NCI-H748 (cell line): ENCODE results near the gene SEZ6L.
A peak's percentile ranks its signal among the peaks of the same experiment; 100 is the strongest.
"Not testable (repeated sequence)": the region's sequence is repeated elsewhere in the genome, so short reads cannot be mapped to it uniquely, and the experiment has no call there.

ENCODE experiments used
- DNase-seq: peaks from one replicate; lab custom pipeline; 2025; ENCODE audit not compliant: unreplicated experiment; lab: John Stamatoyannopoulos, UW

SEZ6L gene

DNA sequence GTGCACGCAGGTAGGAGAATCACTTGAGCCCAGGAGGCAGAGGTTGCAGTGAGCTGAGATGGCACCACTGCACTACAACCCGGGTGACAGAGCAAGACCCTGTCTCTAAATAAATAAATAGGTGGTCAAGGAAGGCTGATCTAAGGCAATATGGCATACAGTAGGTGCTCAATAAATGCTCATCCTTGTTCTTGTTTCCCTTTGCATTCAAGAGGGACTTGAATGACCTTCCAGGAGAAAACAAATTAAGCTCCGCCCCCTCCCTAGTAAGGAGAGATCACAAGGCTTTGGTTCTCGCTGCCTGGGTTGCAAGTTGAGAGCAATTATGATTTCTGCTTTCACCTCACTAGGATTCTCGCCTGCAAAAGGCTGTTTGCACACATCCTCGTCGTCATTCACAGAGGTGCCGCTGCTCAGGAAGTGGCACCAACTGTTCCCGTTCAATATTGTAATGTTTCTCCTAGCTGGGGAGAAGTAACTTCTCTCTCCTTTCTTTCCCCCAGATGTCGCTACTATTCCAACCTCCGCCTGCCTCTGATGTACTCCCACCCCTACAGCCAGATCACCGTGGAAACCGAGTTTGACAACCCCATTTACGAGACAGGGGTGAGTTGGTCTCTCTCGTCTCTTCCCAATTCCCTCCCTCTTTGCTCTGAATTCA, 208.0 kb downstream of the SEZ6L start:
- no peak for DNase-seq

DNA sequence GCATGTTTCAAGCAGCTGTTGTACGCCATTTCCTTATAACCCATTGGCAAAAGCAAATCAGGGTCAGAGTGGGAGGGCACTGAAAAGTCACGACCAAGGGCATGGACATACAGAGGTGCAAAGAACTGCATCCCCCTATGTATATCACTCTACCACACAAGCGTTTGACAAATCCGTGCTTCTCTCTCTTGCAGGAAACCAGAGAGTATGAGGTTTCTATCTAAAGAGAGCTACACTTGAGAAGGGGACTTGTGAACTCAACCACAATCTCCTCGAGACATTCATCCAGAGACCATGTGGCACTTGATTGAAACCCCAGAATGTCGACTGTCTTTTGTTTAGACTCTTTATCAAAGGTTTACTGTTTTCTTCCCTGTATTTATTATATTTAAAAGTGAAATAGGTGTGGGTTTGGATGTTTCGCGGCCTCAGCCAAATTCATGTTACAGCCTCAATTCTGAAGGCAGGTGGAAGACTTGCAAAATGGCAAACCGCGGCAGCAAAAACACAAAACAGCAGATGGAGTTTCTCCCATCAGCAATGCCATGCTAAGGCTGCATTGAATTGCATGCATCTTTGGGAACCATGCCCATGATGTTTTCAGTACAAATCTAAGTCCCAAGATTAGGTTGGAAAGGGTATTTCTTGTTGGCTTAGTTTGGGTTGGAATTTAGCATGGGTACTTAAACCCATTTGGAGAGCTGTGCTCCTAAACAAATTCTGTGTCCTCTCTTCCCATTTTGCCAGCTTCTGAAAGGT, 211.0 kb downstream of the SEZ6L start:
- no peak for DNase-seq

DNA sequence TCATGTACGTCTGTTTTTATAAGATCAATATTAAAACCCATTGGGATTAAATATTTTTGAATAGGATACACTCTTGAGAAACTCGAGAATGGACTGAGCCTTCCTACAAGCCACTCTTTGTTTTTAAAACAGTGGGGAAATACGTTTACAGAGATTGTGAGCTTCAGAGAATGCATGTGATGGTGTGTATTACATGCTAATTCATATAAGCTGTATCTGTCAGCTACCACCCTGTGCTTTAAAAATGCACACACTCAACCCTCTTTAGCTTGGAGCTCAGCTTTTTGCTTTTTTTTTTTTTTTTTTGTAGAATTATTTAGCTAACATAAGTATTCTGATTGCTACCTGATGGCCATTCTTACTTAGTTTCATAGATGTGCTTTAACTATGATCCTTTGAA, 213.5 kb downstream of the SEZ6L start:
- no peak for DNase-seq

DNA sequence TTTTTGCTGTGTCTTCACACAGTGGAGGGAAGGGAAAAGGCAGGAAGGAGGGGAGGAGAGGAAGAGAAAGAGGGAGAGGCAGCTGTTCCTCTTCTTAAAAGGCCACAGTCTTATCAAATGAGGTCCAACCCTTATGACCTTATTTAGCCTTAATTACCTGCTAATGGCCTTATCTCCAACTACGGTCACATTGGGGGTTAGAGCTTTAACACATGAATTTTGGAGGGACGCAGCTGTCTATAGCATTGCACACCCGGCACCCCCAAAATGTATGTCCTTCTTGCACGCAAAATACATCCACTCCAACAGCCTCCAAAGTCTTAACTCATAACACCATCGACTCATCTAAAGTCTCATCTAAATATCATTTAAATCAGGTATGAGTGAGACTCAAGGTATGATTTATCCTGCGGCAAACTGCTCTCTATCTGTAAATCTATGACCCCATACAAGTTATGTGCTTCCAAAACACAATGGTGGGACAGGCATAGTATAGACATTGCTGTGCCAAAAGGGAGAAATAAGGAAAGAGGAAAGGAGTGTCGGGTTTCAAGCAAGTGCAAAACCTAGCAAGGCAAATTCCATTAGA, 214.8 kb downstream of the SEZ6L start:
- no peak for DNase-seq

DNA sequence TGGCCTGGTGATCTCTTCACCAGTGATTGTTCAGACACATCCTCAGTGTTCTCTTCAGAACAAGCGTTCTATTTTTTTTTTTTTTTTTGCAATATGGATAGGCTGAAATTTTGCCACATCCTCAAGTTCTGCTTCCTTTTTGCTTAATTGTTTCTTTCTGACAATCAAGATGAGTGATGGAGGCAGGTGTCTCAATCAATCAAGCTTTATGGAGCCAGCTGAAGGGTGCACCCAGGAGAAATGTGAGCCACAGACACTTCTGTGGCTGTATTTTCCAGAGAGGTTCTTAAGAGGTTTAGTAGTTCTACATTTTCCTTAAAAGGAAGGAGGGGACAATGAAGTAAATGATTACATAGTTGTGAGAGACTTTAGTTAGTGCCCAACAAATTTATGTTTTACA, 215.9 kb downstream of the SEZ6L start:
- no peak for DNase-seq

- DNase-seq = no peak
Measured at GRCh38 chr22:26389125-26389524, 219.9 kb downstream of the SEZ6L start.

- DNase-seq = no peak
Measured at GRCh38 chr22:26391091-26391490, 221.8 kb downstream of the SEZ6L start.

- DNase-seq = no peak
Measured at GRCh38 chr22:26391623-26392022, 222.4 kb downstream of the SEZ6L start.

GRCh38 chr22:26393929-26394328, 224.7 kb downstream of the SEZ6L start:
- no peak for DNase-seq

DNA sequence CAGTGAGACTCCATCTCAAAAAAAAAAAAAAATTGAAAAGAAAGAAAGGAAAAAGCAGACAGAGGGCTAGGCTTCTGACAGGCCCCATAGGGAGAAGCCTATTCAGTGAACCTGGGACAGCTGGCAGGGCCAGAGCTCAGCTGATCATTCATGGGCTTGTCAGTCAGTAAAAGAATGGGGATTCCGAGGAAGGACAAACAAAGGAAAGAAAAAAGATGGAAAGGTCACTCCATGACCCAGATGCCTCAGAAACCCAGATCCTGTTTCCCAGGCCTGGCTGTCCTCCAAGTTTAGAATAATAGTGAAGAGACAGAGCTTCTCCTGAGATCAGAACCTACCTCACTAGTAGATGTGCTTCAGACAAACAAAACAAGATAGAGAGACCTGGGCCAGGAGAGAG, 225.5 kb downstream of the SEZ6L start:
- DNase-seq = peak; percentile 84

DNA sequence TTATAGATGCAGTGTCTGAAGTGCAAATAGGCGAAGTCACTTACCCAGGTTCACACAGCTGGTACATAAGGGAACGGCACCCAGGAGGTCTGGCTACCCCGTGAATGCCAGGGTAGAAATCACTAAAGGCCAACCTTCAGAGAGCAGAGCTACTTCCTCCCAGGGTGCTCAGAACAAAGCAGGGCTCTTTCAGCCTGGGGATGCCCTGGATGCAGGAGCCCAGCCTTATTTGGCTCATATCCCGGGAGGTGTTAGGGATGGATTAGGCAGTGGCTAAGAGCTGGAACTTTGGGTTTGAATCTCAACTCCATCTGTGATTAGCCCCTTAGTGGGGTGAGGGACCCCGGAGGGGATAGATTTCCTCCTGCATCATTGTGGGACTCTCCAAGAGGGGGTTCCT, 226.7 kb downstream of the SEZ6L start:
- DNase-seq = no peak

GRCh38 chr22:26398741-26399153, 229.5 kb downstream of the SEZ6L start:
- peak; percentile 49 for DNase-seq

GRCh38 chr22:26399289-26399688, 230.0 kb downstream of the SEZ6L start:
- DNase-seq = no peak

DNA sequence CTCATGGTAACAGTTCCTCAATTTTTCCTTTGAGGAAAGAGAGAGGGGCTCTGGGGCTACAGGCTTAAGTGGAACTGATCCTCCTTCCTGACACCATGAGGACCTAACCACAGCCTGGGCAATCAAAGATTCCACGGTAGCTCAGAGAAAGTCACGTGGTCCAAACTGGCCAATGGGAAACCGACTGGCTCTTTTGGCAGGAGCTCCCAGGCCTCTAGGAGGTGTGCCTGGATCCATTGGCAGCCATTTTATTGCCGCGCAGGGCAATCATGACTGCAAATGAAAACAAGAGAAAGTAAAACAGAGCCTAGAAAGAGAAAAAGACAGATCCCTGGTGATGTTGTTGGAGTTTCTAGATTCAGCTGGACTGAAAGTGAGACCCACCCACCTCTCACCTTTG, 232.5 kb downstream of the SEZ6L start:
- no peak for DNase-seq

DNA sequence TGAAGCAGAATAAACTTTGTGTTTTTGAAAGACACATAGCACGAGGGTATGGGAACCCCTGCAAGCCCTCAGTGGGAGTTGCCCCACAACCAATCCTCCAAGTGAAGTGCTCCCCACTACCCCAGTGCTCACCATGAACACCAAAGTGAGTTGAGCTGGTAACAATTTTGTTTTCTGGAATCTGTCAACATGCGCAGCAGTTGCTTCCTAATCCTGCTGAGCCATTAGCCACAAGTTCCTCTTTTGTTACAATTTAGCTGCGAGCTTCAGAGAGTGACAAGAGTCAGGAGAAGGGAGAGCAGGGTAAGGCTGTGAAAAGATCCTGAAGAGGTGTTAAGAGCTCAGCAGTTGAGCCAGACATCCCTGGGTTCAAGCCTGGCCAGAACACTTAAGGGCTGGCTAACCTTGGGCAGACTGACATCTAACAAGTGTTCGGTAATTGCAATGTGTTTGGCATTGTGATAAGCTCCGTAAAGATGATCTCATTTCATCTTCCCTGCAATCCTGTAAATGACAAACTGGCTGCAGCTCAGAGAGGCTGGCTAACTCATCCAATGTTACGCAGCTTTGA, 235.7 kb downstream of the SEZ6L start:
- DNase-seq = no peak

DNA sequence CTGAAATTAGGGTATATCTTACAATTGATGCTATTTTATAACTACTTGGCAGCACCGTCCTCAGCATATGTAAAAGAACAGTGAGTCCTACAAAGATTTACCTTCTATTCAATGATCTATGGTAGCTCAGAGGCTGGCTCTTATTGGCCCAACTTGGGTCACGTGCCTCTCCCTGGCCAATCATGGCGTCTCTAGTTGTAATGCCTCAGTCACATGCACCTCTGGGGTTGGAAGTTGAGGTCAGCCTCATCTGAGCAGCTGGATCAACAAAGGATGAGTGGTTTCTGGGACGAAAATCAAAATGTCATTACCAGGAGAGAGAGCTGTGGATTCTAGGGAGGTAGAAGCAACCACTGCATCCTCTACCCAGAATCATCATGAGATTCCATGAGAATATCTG, 236.9 kb downstream of the SEZ6L start:
- peak; percentile 51 for DNase-seq

GRCh38 chr22:26408562-26409220, 239.4 kb downstream of the SEZ6L start:
- DNase-seq = not testable (repeated sequence)

DNA sequence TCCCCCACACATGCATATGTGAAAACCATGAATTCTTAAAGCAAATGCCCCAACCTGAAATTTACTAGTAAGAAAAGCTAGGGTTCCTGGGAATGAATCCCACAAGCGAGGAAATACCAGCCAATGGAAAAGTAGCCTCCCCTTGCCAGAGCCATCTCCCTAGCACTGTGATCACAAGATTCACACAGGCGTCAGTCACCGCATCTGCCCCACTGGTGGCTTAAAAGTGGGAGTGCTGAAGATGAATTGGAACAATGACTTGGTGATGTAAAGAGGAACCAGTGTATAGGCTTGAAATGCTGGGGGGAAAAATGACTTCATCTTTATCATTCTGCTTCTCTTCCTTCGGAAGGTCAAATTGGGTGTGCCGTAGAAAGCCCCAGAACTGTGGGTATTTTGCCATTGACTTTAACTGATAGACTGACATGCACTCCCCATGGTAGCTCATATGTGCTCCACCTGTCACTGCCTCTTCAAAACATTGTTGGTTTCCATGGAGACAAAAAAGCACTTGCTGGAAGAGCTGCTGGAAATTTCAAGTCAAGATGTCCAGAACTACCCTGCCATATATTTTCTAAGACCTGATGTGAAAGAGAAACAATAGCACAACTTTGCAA, 240.6 kb downstream of the SEZ6L start:
- DNase-seq = peak; percentile 75

- DNase-seq = no peak
Measured at GRCh38 chr22:26410386-26410785, 241.1 kb downstream of the SEZ6L start.

DNA sequence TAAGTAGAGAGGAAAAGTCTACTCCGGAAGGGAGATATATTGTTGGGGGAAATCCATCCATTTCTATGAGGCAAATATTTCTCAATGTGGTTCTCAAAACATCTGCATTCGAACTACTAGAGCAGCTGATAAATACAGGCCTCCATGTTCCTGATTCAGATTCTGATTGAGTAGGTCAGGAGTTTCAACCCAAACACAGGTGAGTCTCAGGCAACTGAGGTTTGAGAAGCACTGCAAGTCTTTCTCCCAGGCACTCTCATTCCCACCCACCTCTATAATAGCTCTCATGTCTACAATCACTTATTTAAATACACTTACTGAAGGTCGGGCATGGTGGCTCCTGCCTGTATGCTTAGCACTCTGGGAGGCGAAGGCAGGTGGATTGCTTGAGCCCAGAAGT, 245.1 kb downstream of the SEZ6L start:
- no peak for DNase-seq

DNA sequence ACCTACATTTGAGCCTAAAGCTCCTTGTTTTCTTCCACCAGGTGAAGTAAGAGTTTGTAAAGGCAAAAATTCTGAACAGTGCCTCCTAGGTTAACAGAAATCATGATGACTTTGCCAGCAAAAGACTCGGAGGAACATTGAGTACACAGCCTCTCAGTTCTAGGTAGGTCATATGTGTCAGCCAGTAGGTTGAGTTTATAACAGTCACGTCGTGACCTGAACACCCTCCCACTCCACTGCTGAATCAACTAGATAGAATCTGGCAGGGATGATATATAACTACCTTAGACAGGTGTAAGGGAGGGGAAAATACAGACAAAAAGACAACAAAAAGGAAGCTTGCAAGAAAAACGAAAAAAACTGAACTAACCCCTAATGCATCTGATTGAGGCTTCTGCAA, 247.0 kb downstream of the SEZ6L start:
- DNase-seq = no peak
